ES-I3 (cell line): ENCODE data around the gene ARHGAP15.
A peak's percentile ranks its signal among the peaks of the same experiment; 100 is the strongest.

Experiments
- H3K36me3 ChIP-seq: 2 replicates; pipeline ENCODE4 v1.6.1; 2013; ENCODE audit warnings: mild to moderate bottlenecking, low read length, control low read depth, moderate library complexity; ENCODE audit not compliant: insufficient read depth
- H3K4me1 ChIP-seq: 2 replicates; pipeline ENCODE4 v1.6.1; 2013; ENCODE audit warnings: mild to moderate bottlenecking, control low read depth, low read length; ENCODE audit not compliant: insufficient read depth
- H3K9ac ChIP-seq: 2 replicates; pipeline ENCODE4 v1.6.1; 2013; ENCODE audit warnings: low read depth, mild to moderate bottlenecking, low read length, moderate library complexity
- H3K9me3 ChIP-seq: 2 replicates; pipeline ENCODE4 v1.6.1; 2013; ENCODE audit warnings: mild to moderate bottlenecking, low read length, moderate library complexity; ENCODE audit not compliant: control insufficient read depth, insufficient read depth

ARHGAP15 gene

DNA sequence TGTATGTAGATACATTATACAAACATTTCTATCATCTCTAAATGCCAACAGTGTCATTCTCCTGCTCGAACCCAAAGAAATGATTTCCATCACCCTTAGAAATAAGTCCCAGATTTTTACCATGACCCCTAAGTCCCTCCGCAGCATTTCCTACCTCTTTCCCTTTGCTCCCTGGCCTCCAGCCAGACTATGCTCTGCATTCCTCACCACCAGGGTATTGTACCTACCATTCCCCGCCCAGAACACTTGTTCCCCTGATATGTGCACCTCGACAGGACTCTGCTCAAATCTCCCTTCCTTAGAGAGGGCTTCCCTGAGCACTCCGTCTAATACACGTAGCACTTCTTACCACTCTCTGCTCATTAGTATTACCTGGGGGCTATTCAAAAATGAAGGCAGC lies 630.2 kb downstream of the ARHGAP15 start:
- peaks cover 48% of the 10 kb centered on the region for H3K4me1 ChIP-seq
- 0 out of 2 replicates have a peak overlapping the region, but pooled peaks have one; percentile 1 for H3K9ac ChIP-seq
- H3K9me3 ChIP-seq = no peaks in the 10 kb centered on the region
- H3K36me3 ChIP-seq = no peaks in the 10 kb centered on the region

DNA sequence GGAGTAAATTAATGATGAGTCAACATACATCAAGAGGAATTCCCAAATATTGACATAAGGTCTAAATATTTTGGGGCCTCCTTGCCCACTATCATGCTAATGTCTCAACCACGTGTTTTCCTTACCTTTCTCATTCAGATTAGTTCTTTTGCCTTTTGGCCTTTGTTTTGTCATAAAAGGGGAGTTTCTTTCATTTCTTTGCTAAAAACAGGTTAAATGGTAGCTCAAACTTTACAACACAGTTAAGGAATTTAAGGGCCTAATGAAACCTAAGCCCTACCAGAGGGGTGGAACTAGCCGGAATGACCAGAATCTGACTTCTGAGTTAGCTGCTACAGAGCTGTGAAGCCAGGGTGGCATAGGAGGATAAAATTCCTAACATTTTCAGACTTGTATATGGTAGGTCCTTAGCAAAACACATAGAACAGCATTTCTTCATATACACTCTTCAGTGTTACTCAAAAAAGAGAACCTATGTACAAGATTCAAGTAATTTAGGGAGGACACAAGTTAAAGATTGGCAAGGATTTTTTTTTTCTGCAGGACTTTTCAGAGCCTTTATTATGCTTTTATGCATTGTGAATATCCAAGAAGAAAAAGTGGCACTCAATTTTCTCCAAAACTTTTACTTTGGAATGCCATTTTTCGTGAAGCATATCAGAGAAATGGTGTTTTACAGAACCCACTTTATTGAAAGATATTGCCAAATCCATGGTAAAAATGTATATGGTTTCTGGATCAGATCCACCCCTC lies 633.1 kb downstream of the ARHGAP15 start:
- peaks cover 36% of the 10 kb centered on the region for H3K4me1 ChIP-seq
- no peaks in the 10 kb centered on the region for H3K9me3 ChIP-seq
- H3K36me3 ChIP-seq = no peaks in the 10 kb centered on the region
- H3K9ac ChIP-seq = no peak overlapping the region

DNA sequence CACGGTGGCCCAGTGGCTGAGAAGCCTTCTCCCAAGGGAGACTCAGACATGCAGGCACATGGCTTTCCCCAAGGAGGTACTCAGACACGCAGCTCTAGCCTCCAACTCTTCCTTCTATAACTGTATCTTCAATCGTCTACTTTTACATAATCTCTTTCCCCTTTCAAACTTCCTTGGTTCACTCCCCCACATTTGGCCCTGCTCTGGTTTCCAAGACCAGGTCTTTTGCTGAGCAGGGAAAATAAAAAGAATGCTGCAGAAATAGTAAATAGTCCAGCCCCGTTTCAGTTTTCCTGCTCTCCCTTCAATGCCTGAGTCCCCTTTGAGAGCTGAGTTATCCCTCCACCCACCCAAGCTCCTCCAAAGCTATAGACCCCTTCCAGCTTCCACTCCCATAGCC lies 635.0 kb downstream of the ARHGAP15 start:
- H3K4me1 ChIP-seq = peaks cover 29% of the 10 kb centered on the region
- no peak overlapping the region for H3K9ac ChIP-seq
- H3K9me3 ChIP-seq = no peaks in the 10 kb centered on the region
- H3K36me3 ChIP-seq = no peaks in the 10 kb centered on the region

DNA sequence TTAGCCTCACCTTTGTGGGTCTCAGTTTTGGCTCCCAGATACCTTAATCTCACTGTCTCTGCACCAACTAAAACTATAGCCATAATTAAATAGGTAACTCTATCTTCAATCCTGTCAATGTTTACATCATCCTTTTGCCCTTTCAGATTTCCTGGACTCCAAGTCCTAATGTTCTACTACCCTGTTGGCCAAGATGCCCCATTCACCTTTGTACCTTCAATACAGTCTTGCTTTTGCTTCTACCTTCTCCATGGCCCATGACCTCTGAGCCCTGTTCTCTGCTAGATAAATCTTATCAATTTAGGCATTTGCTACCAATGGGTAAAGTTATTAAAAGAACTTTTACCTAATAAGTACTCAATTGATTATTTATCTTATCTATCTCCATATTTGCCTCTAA lies 635.5 kb downstream of the ARHGAP15 start:
- Histone ChIP-seq H3K4me1 (peaks cover 29% of the 10 kb centered on the region), H3K9ac (no peak overlapping the region), H3K36me3 (no peaks in the 10 kb centered on the region)

DNA sequence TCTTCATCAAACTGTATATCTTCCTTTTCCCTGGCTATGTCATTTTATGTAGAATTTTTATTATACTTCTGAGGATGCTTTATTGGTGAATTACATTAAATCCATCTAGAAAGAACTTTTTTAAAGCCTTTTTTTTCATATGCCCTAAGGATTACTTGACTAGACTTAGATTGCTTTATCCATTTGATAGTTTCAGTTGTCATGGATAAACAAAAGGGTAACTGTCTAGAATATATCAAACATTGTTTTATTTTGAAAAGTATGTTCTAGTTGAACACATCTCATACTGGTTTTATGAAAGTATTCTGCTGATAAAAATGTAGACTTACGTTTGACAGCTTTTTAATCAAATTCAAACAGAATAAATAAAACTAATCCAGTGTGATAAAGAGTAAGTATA lies 639.8 kb downstream of the ARHGAP15 start:
- Histone ChIP-seq H3K9me3 (no peaks in the 10 kb centered on the region), H3K9ac (no peak overlapping the region), H3K36me3 (no peaks in the 10 kb centered on the region), H3K4me1 (no peaks in the 10 kb centered on the region; the same call in 1 of the 2 replicates)

More for the DNA sequence above, 635.5 kb downstream of the ARHGAP15 start:
- no peaks in the 10 kb centered on the region for H3K9me3 ChIP-seq

DNA sequence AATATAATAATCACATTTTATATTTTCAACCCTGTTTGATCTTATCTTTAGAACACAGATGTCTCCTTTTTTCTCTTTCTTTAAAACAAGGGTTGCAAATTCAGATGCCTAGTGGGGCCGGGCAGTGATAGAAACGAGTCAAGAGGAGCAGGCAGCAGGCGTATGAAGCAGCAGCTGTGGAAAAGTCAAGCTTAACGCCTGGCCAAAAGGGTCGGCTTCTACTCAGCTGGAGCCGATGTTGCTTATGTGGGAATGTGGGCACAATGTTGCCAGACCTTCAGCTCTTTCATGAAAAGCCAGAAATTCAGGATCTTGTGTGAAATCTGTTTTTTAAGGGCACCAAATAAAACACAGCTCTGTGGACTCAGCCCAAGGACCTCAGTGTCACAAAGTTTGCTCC lies 642.7 kb downstream of the ARHGAP15 start:
- H3K36me3 ChIP-seq = no peaks in the 10 kb centered on the region

DNA sequence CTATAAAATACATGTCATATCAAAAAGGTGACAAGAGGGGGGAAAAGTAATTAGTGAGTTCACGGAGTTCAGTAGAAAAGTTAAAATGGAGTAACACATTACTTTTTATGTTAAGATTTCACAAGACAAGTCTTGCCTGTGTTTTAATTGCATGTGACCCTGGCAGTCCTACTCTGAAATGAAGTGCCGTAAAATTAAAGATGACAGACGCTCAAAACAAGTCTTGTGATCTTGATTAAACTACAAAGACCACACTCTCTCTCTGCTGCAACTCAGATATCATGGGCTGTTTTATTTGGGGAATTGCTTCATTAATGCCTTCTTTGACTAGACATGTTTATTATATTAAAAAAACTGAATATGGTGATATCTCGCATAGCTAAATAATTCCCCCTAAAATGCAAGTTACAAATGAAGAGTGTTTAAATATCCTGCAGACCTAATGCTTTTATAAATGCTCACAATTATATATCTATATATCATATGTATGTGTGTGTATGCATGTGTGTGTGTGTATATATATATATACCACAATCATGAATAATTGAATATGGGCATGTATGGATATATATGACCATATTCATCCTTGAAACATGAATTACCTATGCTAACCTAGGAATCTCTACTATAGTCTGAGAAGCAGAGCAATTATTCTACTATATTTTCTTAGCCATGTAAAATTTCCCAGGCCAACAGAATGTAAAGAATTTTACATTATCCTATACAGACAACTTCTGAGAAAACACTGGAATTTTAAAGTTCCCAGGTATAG lies 647.5 kb downstream of the ARHGAP15 start:
- H3K36me3 ChIP-seq = no peaks in the 10 kb centered on the region
- peaks cover 21% of the 10 kb centered on the region for H3K4me1 ChIP-seq
- H3K9me3 ChIP-seq = no peaks in the 10 kb centered on the region

More for the DNA sequence above, 642.7 kb downstream of the ARHGAP15 start:
- Histone ChIP-seq H3K9me3 (no peaks in the 10 kb centered on the region), H3K9ac (no peak overlapping the region; the same call in 1 of the 2 replicates), H3K4me1 (peaks cover 7% of the 10 kb centered on the region; the same call in 1 of the 2 replicates)

DNA sequence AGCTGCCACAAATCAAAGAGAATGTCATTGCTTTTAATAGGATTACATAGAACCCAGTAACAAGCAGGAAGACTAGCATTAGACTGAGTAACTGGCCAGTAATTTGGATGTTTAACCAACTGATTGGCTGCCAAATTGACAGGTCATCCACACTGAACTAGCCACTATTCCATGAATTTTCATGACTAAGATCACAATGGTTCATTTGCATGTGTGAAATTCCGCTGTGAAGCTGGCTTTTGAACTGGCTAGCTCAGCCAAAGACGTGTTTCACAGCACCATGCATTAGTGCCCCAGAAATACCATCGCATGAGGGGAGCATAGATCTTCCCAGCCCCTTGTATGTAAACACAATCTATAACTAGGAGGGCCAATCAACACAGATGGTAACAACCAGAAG lies 649.8 kb downstream of the ARHGAP15 start:
- peaks cover 23% of the 10 kb centered on the region for H3K4me1 ChIP-seq
- no peaks in the 10 kb centered on the region for H3K36me3 ChIP-seq
- H3K9ac ChIP-seq = no peak overlapping the region
- no peaks in the 10 kb centered on the region for H3K9me3 ChIP-seq

More for the DNA sequence above, 647.5 kb downstream of the ARHGAP15 start:
- no peak overlapping the region for H3K9ac ChIP-seq

DNA sequence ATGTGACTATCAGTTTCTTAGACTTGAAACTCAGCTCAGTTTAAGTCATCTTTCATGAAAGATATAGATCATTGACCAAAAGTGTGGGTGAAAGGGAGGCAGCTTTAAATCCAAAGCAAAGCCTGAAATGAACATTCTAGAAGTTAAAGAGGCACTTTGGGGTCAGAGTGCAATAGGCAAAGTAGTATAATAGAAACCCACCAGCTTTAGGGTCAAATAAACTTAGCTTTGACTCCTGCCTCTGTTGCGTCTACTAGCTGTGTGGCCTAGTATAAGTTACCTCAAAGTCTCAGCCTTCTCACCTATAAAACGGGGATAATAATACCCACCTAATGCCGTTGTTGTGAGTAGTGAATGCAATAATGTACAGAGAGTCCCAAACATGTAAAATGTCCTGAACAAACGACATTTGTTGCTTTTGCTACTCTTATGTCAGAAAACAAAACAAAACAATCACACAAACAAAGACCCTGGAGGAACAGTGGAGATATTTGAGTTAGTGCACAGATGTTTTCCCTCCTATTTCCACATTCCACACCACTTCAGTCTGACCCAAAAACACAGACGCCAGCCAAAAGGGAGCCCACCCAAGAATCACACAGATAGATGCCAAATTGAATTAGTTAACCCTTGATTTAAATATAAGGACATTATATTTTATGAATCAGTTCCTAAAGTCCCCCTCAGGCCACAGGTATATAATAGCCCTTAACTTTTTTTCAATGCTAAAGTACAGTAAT lies 657.0 kb downstream of the ARHGAP15 start:
- Histone ChIP-seq H3K36me3 (no peaks in the 10 kb centered on the region), H3K4me1 (peaks cover 2% of the 10 kb centered on the region; the same call in 1 of the 2 replicates), H3K9me3 (no peaks in the 10 kb centered on the region), H3K9ac (no peak overlapping the region)

DNA sequence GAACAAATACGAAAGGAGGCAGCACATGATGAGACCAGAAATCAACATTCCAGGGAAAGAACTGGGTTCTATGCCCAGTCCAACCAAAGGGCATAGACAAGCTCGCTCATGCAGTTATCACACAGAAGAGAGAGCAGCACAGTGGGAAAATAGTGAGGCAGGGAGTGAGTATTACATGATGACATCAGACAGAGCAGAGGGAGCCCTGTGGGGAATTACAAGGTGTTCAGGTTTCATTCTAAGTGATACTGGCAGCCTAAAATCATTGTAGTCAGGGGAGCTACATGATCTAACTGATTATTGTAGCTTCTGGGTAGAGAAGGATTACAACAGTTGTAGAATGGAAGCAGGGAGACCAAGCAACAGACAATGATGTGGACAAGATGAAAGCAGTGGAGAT lies 658.5 kb downstream of the ARHGAP15 start:
- H3K36me3 ChIP-seq = no peaks in the 10 kb centered on the region
- no peaks in the 10 kb centered on the region for H3K9me3 ChIP-seq
- H3K9ac ChIP-seq = no peak overlapping the region
- H3K4me1 ChIP-seq = no peaks in the 10 kb centered on the region

DNA sequence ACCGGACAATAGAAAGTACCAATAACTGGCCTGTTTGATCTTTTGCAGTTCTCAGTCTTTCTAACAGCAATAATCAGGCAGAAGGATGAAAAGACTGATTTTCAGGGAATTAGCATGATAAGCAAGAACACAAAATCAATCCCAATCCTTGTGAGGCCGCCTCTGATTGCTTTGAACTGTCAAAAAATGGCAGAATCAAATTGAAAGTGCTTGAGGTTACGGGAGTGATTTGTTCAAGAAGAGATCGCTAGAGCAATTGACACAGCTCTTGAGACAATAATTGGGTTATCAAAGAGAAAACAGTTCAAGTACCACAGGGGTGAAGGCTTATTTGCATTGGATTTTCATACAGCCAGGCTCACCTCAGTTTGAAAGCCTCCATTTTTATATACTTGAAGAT lies 663.4 kb downstream of the ARHGAP15 start:
- no peak overlapping the region for H3K9ac ChIP-seq
- no peaks in the 10 kb centered on the region for H3K36me3 ChIP-seq
- no peaks in the 10 kb centered on the region for H3K4me1 ChIP-seq
- H3K9me3 ChIP-seq = no peaks in the 10 kb centered on the region

DNA sequence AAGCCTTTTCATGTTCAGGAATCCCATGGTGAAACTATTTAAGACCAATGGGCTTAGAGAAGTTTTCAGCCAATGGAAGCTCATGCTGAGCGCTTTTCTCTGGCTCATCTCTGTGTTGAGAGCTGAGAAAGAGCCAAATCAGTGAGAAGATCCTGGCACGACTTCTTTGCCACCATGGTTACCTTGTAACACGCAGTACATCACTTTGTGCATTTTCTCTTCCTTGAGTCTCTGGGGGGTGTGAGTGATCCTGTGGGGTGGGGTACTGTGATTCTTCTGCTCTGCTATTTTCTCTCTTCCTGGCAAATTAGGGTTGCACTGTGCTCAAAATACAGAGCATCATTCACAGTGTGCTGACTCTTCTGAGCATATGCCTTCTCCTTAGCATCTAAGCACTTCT lies 664.2 kb downstream of the ARHGAP15 start:
- Histone ChIP-seq H3K4me1 (no peaks in the 10 kb centered on the region), H3K36me3 (no peaks in the 10 kb centered on the region), H3K9me3 (no peaks in the 10 kb centered on the region), H3K9ac (no peak overlapping the region)

DNA sequence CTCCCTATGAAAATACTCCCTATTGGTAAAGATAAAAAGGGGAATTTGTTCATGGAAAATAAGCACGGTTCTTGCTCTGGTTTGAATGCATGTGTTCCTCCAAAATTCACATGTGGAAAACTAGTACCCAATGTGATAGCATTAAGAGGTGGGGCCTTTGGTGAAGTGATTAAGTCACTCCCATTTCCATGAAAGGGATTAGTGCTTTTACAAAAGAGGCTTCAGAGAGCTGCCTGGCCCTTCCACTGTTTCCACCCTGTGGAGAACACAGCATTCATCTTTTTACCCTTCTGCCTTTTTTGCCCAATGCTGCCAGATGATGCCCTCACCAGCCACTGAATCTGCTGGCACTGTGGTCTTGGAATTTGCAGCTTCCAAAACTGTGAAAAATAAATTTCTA lies 666.8 kb downstream of the ARHGAP15 start:
- H3K9ac ChIP-seq = no peak overlapping the region
- no peaks in the 10 kb centered on the region for H3K36me3 ChIP-seq
- no peaks in the 10 kb centered on the region for H3K4me1 ChIP-seq
- H3K9me3 ChIP-seq = no peaks in the 10 kb centered on the region

DNA sequence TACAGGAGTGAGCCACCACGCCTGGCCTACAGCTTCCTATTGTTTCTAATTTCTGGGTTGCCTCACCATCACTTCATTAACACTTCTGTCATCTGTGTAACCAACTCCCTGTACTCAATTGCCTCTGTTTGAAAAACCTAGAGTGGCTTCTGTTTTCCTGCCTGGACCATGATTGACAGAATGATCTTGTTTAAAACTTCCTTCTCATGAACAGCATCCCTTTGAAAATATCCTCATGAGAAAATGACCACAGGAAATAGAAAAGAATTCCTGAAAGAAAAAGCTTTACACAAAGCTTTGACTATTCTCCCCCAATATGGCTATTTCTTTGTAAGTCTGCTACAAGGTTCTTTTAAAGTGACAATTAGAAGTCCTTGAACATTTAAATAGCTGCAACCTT lies 672.3 kb downstream of the ARHGAP15 start:
- Histone ChIP-seq H3K36me3 (no peaks in the 10 kb centered on the region), H3K4me1 (no peaks in the 10 kb centered on the region), H3K9ac (no peak overlapping the region), H3K9me3 (no peaks in the 10 kb centered on the region)
